HL-60 (cell line): ENCODE data around the gene MYO3B.

ENCODE experiments used
- GABPA ChIP-seq: IDR thresholded peaks from 2 replicates; pipeline ENCODE4 v1.6.1; 2012; ENCODE audit warnings: low read depth
- TF ChIP-seq, protein P1 (sequence below): IDR thresholded peaks from one replicate; pipeline ENCODE4 v1.5.1; 2011; ENCODE audit warnings: low read length, control low read depth, inconsistent platforms; ENCODE audit not compliant: insufficient read depth
- TF ChIP-seq, protein P2 (sequence below): IDR thresholded peaks from 2 replicates; pipeline ENCODE4 v1.6.1; 2012; ENCODE audit warnings: low read depth; ENCODE audit not compliant: insufficient replicate concordance

DNA sequence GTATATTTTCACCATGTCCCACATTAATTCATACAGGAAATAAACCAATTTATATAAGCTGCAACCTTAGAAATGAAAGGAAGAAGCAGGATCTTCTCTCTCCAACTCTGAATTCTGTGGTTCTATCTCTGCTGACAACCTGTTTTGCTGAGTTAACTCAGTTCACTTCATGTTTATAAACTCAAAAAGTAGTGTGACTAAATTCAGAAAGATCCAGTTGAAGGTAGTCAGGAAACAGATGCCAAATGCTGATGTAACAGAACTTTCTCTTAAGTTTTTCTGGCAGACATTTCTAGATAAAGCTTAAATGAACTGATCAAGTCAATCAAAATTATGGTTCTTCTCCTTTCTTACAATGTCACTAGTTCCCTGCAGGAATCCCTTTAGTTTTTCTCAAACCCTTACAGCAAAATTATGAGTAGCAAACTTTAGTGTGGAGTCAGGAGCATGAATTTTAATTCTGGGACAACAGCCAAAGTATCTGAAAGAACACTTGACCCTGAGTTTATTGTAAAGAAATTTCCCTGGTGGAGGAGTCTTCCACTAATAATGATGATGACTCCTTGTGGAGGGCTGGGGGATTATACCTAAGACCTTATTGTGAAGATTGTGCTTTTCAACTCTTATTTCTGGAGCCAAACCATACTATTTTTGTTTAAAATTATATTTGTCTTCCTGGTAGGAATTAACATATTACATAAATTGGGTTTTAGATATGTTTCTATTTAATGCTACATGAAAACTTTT lies 216.9 kb downstream of the MYO3B start:
- TF ChIP-seq, protein P1, sequence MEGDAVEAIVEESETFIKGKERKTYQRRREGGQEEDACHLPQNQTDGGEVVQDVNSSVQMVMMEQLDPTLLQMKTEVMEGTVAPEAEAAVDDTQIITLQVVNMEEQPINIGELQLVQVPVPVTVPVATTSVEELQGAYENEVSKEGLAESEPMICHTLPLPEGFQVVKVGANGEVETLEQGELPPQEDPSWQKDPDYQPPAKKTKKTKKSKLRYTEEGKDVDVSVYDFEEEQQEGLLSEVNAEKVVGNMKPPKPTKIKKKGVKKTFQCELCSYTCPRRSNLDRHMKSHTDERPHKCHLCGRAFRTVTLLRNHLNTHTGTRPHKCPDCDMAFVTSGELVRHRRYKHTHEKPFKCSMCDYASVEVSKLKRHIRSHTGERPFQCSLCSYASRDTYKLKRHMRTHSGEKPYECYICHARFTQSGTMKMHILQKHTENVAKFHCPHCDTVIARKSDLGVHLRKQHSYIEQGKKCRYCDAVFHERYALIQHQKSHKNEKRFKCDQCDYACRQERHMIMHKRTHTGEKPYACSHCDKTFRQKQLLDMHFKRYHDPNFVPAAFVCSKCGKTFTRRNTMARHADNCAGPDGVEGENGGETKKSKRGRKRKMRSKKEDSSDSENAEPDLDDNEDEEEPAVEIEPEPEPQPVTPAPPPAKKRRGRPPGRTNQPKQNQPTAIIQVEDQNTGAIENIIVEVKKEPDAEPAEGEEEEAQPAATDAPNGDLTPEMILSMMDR, result no peak
- no peak for TF ChIP-seq GABPA
- TF ChIP-seq, protein P2, sequence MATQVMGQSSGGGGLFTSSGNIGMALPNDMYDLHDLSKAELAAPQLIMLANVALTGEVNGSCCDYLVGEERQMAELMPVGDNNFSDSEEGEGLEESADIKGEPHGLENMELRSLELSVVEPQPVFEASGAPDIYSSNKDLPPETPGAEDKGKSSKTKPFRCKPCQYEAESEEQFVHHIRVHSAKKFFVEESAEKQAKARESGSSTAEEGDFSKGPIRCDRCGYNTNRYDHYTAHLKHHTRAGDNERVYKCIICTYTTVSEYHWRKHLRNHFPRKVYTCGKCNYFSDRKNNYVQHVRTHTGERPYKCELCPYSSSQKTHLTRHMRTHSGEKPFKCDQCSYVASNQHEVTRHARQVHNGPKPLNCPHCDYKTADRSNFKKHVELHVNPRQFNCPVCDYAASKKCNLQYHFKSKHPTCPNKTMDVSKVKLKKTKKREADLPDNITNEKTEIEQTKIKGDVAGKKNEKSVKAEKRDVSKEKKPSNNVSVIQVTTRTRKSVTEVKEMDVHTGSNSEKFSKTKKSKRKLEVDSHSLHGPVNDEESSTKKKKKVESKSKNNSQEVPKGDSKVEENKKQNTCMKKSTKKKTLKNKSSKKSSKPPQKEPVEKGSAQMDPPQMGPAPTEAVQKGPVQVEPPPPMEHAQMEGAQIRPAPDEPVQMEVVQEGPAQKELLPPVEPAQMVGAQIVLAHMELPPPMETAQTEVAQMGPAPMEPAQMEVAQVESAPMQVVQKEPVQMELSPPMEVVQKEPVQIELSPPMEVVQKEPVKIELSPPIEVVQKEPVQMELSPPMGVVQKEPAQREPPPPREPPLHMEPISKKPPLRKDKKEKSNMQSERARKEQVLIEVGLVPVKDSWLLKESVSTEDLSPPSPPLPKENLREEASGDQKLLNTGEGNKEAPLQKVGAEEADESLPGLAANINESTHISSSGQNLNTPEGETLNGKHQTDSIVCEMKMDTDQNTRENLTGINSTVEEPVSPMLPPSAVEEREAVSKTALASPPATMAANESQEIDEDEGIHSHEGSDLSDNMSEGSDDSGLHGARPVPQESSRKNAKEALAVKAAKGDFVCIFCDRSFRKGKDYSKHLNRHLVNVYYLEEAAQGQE, result no peak
